Measurements from ENCODE around the gene P2RX2.

- TF ChIP-seq, protein P1, sequence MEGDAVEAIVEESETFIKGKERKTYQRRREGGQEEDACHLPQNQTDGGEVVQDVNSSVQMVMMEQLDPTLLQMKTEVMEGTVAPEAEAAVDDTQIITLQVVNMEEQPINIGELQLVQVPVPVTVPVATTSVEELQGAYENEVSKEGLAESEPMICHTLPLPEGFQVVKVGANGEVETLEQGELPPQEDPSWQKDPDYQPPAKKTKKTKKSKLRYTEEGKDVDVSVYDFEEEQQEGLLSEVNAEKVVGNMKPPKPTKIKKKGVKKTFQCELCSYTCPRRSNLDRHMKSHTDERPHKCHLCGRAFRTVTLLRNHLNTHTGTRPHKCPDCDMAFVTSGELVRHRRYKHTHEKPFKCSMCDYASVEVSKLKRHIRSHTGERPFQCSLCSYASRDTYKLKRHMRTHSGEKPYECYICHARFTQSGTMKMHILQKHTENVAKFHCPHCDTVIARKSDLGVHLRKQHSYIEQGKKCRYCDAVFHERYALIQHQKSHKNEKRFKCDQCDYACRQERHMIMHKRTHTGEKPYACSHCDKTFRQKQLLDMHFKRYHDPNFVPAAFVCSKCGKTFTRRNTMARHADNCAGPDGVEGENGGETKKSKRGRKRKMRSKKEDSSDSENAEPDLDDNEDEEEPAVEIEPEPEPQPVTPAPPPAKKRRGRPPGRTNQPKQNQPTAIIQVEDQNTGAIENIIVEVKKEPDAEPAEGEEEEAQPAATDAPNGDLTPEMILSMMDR (conservative IDR thresholded peaks at IDR 0.05; ENCODE audit: low read depth, low read length): no peak
- TF ChIP-seq POLR2A (IDR thresholded peaks at IDR 0.05; ENCODE audit: low read depth, low read length): no peak
- no peak for TF ChIP-seq USF2 (IDR thresholded peaks at IDR 0.05; ENCODE audit: low read depth, low read length)
- TF ChIP-seq RCOR1 (IDR thresholded peaks at IDR 0.05; ENCODE audit: insufficient replicate concordance, low read length): no peak
- TF ChIP-seq RFX5 (IDR thresholded peaks at IDR 0.05; ENCODE audit: low read depth, low read length): no peak
- no peak for TF ChIP-seq NFE2L2 (IDR thresholded peaks at IDR 0.05; ENCODE audit: low read depth, low read length)
- no peak for TF ChIP-seq ELK1 (IDR thresholded peaks at IDR 0.05; ENCODE audit: borderline replicate concordance, low read depth, low read length)
- no peak for TF ChIP-seq SMC3 (IDR thresholded peaks at IDR 0.05; ENCODE audit: low read depth, low read length)
- TF ChIP-seq MXI1 (IDR thresholded peaks at IDR 0.05; ENCODE audit: borderline replicate concordance, low read depth, low read length): no peak
- no peak for TF ChIP-seq CEBPB (IDR thresholded peaks at IDR 0.05; ENCODE audit: low read depth, low read length)
- no peak for TF ChIP-seq MAFK (IDR thresholded peaks at IDR 0.05; ENCODE audit: low read depth, low read length)
- TF ChIP-seq FOS (IDR thresholded peaks at IDR 0.05; ENCODE audit: low read depth, low read length): no peak
These were observed 38.8 kb upstream of the P2RX2 start for GRCh38 chr12:132579744-132580143.

Measured in IMR-90 (cell line).